Lower leg skin (tissue), 4 donors: ENCODE results near the gene PLEKHG3. TPM values are rescaled to one million over a fixed set of nuclear protein-coding genes. Genes with fewer than 3 reads are reported as not detected.

Experiments used
- DNase-seq, 2 donors: peaks; one replicate each; pipeline ENCODE4 v3.0.0-alpha.2; 2019; ENCODE audit warnings: low spot score in 2 of 2
- H3K4me3 ChIP-seq: fragments of 200-600 bp; sonication (generic); 2 replicates; pipeline ENCODE4 v1.5.1; 2017; ENCODE audit warnings: mild to moderate bottlenecking, low read depth; ENCODE audit not compliant: poor library complexity, severe bottlenecking
- CTCF ChIP-seq, 3 donors: fragments of 450-650 bp; IDR thresholded peaks; one replicate each; pipeline ENCODE4 v1.5.1; 2016; ENCODE audit warnings: antibody characterized with exemption in 3 of 3, mild to moderate bottlenecking in 3 of 3, moderate library complexity in 2 of 3
- POLR2A ChIP-seq, 2 donors: fragments of 450-650 bp; IDR thresholded peaks; one replicate each; pipeline ENCODE4 v1.6.1; 2016 to 2017; ENCODE audit warnings: antibody characterized with exemption in 2 of 2, mild to moderate bottlenecking in 1 of 2, moderate library complexity in 1 of 2
- WGBS, 2 donors: methylation state at CpG; one replicate each; pipeline ENCODE4 v1.1.5; 2018; 5-methylcytosine and 5-hydroxymethylcytosine counted together
- intact Hi-C: fragments of 100-400 bp; cut with DNase I; formaldehyde crosslinking; loops from one replicate; pipeline ENCODE4 v1.15.0; 2023; ENCODE audit warnings: low total_unique reads
- total RNA-seq, 4 donors: library from RNA; depleted of rRNA; stranded (reverse); fragments of >200 nt; gene quantifications; one replicate each; pipeline ENCODE4 v1.1.0, GENCODE V29; 2016

The PLEKHG3 gene
- total RNA-seq, 4 donors from 2014 or later, result 92.9 to 178 (median 125) TPM

GRCh38 chr14:64741961-64742360 lies 37.7 kb downstream of the PLEKHG3 start:
- WGBS, 2 donors, result 97% methylated on average over 7 to 14 of the region's 15 CpGs
- intact Hi-C loops, result no loop called here
- H3K4me3 ChIP-seq, result no peak overlapping the region
- TF ChIP-seq CTCF (IDR thresholded peaks at IDR 0.05), result no peak
- no peak for TF ChIP-seq POLR2A (IDR thresholded peaks at IDR 0.05)
- DNase-seq, result no peak

DNA sequence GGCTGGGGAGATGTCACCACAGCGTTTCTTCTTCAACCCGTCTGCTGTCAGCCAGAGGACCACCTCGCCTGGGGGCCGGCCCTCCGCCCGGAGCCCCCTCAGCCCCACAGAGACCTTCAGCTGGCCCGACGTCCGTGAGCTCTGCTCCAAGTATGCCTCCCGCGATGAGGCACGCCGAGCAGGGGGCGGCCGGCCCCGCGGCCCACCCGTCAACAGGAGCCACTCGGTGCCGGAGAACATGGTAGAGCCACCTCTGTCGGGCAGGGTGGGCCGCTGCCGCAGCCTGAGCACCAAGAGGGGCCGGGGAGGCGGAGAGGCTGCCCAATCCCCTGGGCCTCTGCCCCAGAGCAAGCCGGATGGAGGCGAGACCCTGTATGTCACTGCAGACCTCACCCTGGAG lies 38.8 kb downstream of the PLEKHG3 start:
- TF ChIP-seq CTCF (IDR thresholded peaks at IDR 0.05) (no peak), POLR2A (IDR thresholded peaks at IDR 0.05) (no peak)
- intact Hi-C loops, result no loop called here
- no peak for DNase-seq
- H3K4me3 ChIP-seq, result no peak overlapping the region
- WGBS, 2 donors, result 95 to 96% methylated on average over 17 to 27 of the region's 27 CpGs

GRCh38 chr14:64745511-64746091 lies 41.4 kb downstream of the PLEKHG3 start:
- TF ChIP-seq POLR2A (IDR thresholded peaks at IDR 0.05) (no peak), CTCF (IDR thresholded peaks at IDR 0.05) (no peak)
- no peak overlapping the region for H3K4me3 ChIP-seq
- intact Hi-C loops, result no loop called here
- no peak for DNase-seq
- WGBS, 2 donors, result 63 to 75% methylated on average over 8 of the region's 8 CpGs

DNA sequence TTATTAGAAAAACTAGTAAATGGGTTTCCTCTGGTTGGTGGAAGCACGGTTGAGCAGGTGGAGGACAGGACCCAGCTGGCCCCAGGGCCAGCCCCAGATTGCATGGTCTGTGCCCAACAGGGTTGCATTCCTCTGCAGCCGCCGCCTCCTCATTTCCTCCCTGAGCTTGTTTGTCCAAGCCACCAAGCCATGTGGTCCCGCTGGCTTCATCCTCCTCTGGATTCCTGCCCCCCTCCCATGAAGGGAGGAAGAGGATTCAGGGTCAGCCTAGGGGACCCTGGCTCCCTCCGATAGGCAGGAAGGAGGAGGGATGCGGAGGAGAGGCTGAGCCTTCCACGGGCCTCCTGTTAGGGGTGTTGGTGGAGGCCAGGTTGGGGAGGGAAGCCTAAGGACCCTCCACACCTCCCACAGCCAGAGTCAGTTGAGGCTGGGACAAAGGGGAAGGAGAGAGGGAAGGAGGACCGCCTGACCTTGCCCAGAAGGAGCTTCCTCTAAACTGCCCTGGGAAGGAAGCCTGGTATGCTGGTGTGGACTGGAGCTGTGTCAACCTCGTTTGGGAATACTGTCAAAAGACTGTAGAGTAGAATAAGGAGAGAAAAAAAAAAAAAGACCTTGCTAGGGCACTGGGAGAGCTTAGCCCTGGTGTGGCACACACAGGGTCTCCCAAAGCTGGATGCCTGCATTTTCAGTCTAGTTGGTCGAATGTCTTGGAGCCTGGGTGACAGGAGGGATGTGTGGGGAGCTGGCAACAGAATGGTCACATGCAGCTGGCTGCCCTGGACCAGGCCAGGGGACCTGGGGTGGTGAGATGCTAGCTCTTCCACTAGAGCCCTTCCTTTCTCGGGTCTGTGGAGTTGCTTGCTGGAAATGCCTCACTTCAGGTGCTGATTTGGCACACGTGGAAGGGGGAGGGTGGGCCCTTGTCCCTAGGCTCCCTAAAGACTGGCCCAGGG lies 42.4 kb downstream of the PLEKHG3 start:
- WGBS, 2 donors, result 58 to 61% methylated on average over 12 of the region's 12 CpGs
- TF ChIP-seq POLR2A (IDR thresholded peaks at IDR 0.05) (no peak), CTCF (IDR thresholded peaks at IDR 0.05) (no peak)

GRCh38 chr14:64747327-64747726 lies 43.1 kb downstream of the PLEKHG3 start:
- no peak for DNase-seq
- H3K4me3 ChIP-seq, result no peak overlapping the region
- TF ChIP-seq CTCF (IDR thresholded peaks at IDR 0.05) (no peak), POLR2A (IDR thresholded peaks at IDR 0.05) (no peak)
- 83 to 92% methylated on average over 5 of the region's 5 CpGs for WGBS, 2 donors
- intact Hi-C loops, result no loop called here

More for the DNA sequence above, 42.4 kb downstream of the PLEKHG3 start:
- intact Hi-C loops, result no loop called here
- H3K4me3 ChIP-seq, result no peak overlapping the region
- no peak for DNase-seq
